CD4-positive, CD25-positive, alpha-beta regulatory T cell (primary cell): ENCODE results near the gene GPX1. TPM values are rescaled to one million over a fixed set of nuclear protein-coding genes. Genes with fewer than 3 reads are reported as not detected.
A peak's percentile ranks its signal among the peaks of the same experiment; 100 is the strongest.
"Not testable (repeated sequence)": the region's sequence is repeated elsewhere in the genome, so short reads cannot be mapped to it uniquely, and the experiment has no call there.

Experiments used
- ATAC-seq, 2 donors: fragments of 150-1000 bp; cut with Tn5 transposase; one replicate each; pipeline ENCODE4 v1.10.0; 2021; ENCODE audit warnings: low read depth in 2 of 2, moderate number of reproducible peaks in 2 of 2, moderate library complexity in 1 of 2
- DNase-seq, 3 donors: peaks; one replicate each; pipeline versions ENCODE4 v3.0.0 to v3.0.0-alpha.2; 2012 to 2022; ENCODE audit warnings: mixed read lengths in 1 of 3
- H3K27ac ChIP-seq: one replicate; pipeline ENCODE4 v1.7.0; 2013; ENCODE audit warnings: mild to moderate bottlenecking, low read length; ENCODE audit not compliant: insufficient read depth, poor library complexity, severe bottlenecking
- H3K27me3 ChIP-seq: one replicate; pipeline ENCODE4 v1.7.0; 2013; ENCODE audit warnings: low read length; ENCODE audit not compliant: control insufficient read depth, insufficient read depth
- H3K36me3 ChIP-seq: one replicate; pipeline ENCODE4 v1.7.0; 2013; ENCODE audit warnings: mild to moderate bottlenecking, low read length, moderate library complexity; ENCODE audit not compliant: control insufficient read depth, insufficient read depth
- H3K4me1 ChIP-seq: 2 replicates; pipeline ENCODE4 v1.7.0; 2013; ENCODE audit warnings: mild to moderate bottlenecking, low read length; ENCODE audit not compliant: insufficient read depth, control insufficient read depth, poor library complexity, severe bottlenecking
- H3K4me3 ChIP-seq: one replicate; pipeline ENCODE4 v1.7.0; 2013; ENCODE audit warnings: low read depth, mild to moderate bottlenecking, low read length, moderate library complexity
- H3K9me3 ChIP-seq, 2 experiments: 1 replicate in 1 of 2; 2 replicates in 1 of 2; pipeline ENCODE4 v1.7.0; 2013; ENCODE audit warnings: low read length in 2 of 2, mild to moderate bottlenecking in 1 of 2, moderate library complexity in 1 of 2; ENCODE audit not compliant: control insufficient read depth in 2 of 2
- H3K27ac Mint-ChIP-seq, 3 donors: one replicate each; pipeline ENCODE4 v1.8.0; 2020 to 2022; ENCODE audit warnings: mild to moderate bottlenecking in 3 of 3, mixed read lengths in 3 of 3, moderate library complexity in 2 of 3
- H3K27me3 Mint-ChIP-seq: one replicate; pipeline ENCODE4 v1.8.0; 2022; ENCODE audit warnings: mild to moderate bottlenecking, mixed read lengths
- H3K36me3 Mint-ChIP-seq: one replicate; pipeline ENCODE4 v1.8.0; 2020; ENCODE audit warnings: mixed read lengths
- H3K4me1 Mint-ChIP-seq, 4 donors: one replicate each; pipeline ENCODE4 v1.8.0; 2020 to 2022; ENCODE audit warnings: mixed read lengths in 4 of 4, mild to moderate bottlenecking in 1 of 4
- H3K4me3 Mint-ChIP-seq, 4 donors: one replicate each; pipeline ENCODE4 v1.8.0; 2020 to 2022; ENCODE audit warnings: mild to moderate bottlenecking in 4 of 4, mixed read lengths in 4 of 4, moderate library complexity in 3 of 4
- H3K9me3 Mint-ChIP-seq, 7 donors: one replicate each; pipeline ENCODE4 v1.8.0; 2020 to 2022; ENCODE audit warnings: mixed read lengths in 7 of 7, mild to moderate bottlenecking in 3 of 7, moderate library complexity in 2 of 7
- polyA plus RNA-seq, 4 donors: library from polyadenylated mRNA; unstranded; fragments of 300-500 nt; fragmentation: Illumina TruSeq; gene quantifications; one replicate each; pipeline ENCODE4 v1.2.3, GENCODE V29; 2021
- total RNA-seq: library from RNA; stranded (reverse); gene quantifications from one replicate; pipeline ENCODE4 v1.2.3, GENCODE V29; 2022

Gene GPX1
- total RNA-seq (74.1 TPM), polyA plus RNA-seq (100 to 1,000 TPM; 238 to 304 (median 244) TPM)

DNA sequence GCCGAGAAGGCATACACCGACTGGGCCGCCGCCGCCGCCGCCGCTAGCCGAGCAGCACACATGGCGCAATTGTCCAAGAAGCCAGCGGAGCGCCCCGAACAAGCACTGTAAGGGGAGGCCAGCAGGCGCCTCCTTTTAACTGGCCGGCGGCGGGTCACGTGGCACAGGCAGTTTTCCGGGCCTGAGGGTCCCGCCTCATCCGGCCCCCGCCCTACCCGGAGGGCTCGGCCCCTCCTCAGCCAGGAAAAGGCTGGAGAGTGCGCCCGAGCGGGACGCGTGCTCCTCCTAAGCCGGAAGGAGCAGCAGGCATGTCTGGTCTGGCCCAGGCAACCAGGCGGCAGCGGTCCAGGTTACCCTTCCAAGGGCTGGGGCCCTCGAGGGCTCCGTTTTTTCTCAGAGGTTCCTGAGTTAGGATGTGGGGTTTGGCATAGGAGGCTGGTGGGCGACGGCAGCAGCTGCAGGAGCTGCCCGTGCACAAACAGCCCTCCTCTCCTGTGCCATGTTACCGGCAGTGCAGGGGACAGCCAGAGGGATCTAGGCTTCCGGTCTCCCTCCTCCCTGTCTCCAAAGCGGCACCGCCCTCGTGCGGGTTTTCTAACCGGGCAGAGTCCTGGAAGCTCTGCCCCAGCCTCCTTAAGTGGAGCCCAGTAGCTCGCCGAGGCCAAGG lies at the start of gene GPX1:
TSS of gene GPX1 (minus strand) at position 137 of the 667 bp plus-strand sequence. CDS start at position 62, 75 bp downstream.
- H3K9me3 Mint-ChIP-seq, result no peaks in the 10 kb centered on the region
- H3K27ac ChIP-seq, result peak within 1 kb of the TSS; percentile 83
- H3K4me1 Mint-ChIP-seq, result peaks cover 0 to 30% (median 20%) of the 10 kb centered on the region in 4 donors
- H3K4me1 ChIP-seq, result peaks cover 26% of the 10 kb centered on the region
- peaks cover 17% of the 10 kb centered on the region for H3K36me3 Mint-ChIP-seq
- peak; percentile 60 to 88 (median 76) for DNase-seq
- peaks cover 30% of the 10 kb centered on the region for H3K36me3 ChIP-seq
- peak within 1 kb of the TSS; percentile 89 to 97 (median 95) for H3K4me3 Mint-ChIP-seq
- H3K27me3 ChIP-seq, result no peaks in the 10 kb centered on the region
- no peaks in the 10 kb centered on the region for H3K27me3 Mint-ChIP-seq
- ATAC-seq, result peak; percentile 80 to 81
- peak within 1 kb of the TSS; percentile 93 to 97 (median 95) for H3K27ac Mint-ChIP-seq
- H3K4me3 ChIP-seq, result peak within 1 kb of the TSS; percentile 82
- no peaks in the 10 kb centered on the region for H3K9me3 ChIP-seq

DNA sequence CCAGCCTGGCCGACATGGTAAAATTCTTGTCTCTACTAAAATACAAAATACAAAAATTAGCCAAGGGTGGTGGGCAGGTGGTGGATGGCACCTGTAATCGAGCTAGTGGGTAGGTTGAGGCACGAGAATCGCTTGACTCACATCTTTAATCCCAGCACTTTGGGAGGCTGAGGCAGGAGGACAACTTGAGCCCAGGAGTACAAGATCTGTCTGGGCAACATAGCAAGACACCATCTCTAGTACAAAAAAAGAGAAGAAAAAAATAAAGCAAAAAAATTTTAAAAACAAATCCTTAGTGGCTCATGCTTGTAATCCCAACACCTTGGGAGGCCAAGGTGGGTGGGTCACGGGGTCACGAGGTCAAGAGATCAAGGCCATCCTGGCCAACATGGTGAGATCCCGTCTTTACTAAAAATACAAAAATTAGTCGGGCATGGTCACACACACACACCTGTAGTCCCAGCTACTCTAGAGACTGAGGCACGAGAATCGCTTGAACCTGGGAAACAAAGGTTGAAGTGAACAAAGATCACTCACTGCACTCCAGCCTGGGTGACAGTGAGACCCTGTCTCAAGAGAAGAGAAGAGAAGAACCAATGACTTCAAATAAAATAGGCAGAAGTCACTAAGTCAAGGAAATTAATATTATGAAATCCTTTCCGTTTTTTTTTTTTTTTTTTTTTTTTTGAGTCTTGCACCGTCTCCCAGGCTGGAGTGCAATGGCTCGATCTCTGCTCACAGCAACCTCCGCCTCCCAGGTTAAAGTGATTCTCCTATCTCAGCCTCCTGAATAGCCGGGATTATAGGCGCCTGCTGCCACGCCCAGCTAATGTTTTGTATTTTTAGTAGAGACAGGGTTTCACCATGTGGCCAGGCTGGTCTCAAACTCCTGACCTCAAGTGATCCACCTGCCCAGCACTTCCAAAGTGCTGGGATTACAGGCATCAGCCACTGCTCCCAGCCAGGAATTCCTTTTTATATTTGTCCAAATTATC lies 48.7 kb upstream of the GPX1 start:
- peak overlapping the region; percentile 77 to 89 (median 82) for H3K27ac Mint-ChIP-seq
- no peak for ATAC-seq
- Histone ChIP-seq H3K4me1 (peaks cover 55% of the 10 kb centered on the region), H3K36me3 (peaks cover 9% of the 10 kb centered on the region), H3K4me3 (peak overlapping the region; percentile 35), H3K27me3 (no peaks in the 10 kb centered on the region), H3K9me3 (no peaks in the 10 kb centered on the region), H3K27ac (peak overlapping the region; percentile 57)
- peaks cover 11% of the 10 kb centered on the region for H3K36me3 Mint-ChIP-seq
- DNase-seq, result no peak
- no peaks in the 10 kb centered on the region for H3K9me3 Mint-ChIP-seq
- H3K4me1 Mint-ChIP-seq, result peaks cover 34 to 66% (median 43%) of the 10 kb centered on the region in 4 donors
- H3K27me3 Mint-ChIP-seq, result no peaks in the 10 kb centered on the region
- H3K4me3 Mint-ChIP-seq, result peak overlapping the region; percentile 52 to 65 (median 64)

GRCh38 chr3:49405570-49405969 lies 47.4 kb upstream of the GPX1 start:
- Histone ChIP-seq H3K4me1 (peaks cover 58% of the 10 kb centered on the region), H3K4me3 (peak overlapping the region; percentile 26), H3K36me3 (peaks cover 19% of the 10 kb centered on the region)
- H3K27ac ChIP-seq, ATAC-seq, H3K27me3 ChIP-seq, H3K9me3 ChIP-seq, H3K27me3 Mint-ChIP-seq, DNase-seq, H3K9me3 Mint-ChIP-seq: not testable (repeated sequence)
- Mint-ChIP-seq H3K4me3 (peak overlapping the region in 3 of 4 donors; percentile 40 to 73 (median 52)), H3K36me3 (peaks cover 11% of the 10 kb centered on the region), H3K4me1 (peaks cover 37 to 70% (median 51%) of the 10 kb centered on the region in 4 donors), H3K27ac (peak overlapping the region in 2 of 3 donors; percentile 77 to 82)

- Histone ChIP-seq H3K27ac (no peak overlapping the region), H3K4me3 (no peak overlapping the region)
- peaks cover 11% of the 10 kb centered on the region for H3K36me3 Mint-ChIP-seq
These were observed 45.7 kb upstream of the GPX1 start for GRCh38 chr3:49403891-49404290.

GRCh38 chr3:49401766-49402165 lies 43.6 kb upstream of the GPX1 start:
- peak overlapping the region in 1 of 4 donors; percentile 21 for H3K4me3 Mint-ChIP-seq
- H3K9me3 ChIP-seq, result no peaks in the 10 kb centered on the region
- H3K27me3 ChIP-seq, result no peaks in the 10 kb centered on the region
- H3K27ac ChIP-seq, result no peak overlapping the region
- peak overlapping the region in 1 of 3 donors; percentile 62 for H3K27ac Mint-ChIP-seq
- H3K4me3 ChIP-seq, result peak overlapping the region; percentile 10
- peaks cover 11% of the 10 kb centered on the region for H3K36me3 Mint-ChIP-seq
- peaks cover 26 to 72% (median 47%) of the 10 kb centered on the region in 4 donors for H3K4me1 Mint-ChIP-seq
- peaks cover 0 to 3% (median 0%) of the 10 kb centered on the region in 7 donors for H3K9me3 Mint-ChIP-seq
- peaks cover 40% of the 10 kb centered on the region for H3K4me1 ChIP-seq
- H3K36me3 ChIP-seq, result peaks cover 30% of the 10 kb centered on the region
- H3K27me3 Mint-ChIP-seq, result no peaks in the 10 kb centered on the region
- no peak for ATAC-seq
- no peak for DNase-seq

More at GRCh38 chr3:49403891-49404290, 45.7 kb upstream of the GPX1 start:
- no peak for ATAC-seq
- H3K36me3 ChIP-seq, result peaks cover 22% of the 10 kb centered on the region
- no peaks in the 10 kb centered on the region for H3K27me3 ChIP-seq
- H3K4me3 Mint-ChIP-seq, result peak overlapping the region in 1 of 4 donors; percentile 35
- peaks cover 0 to 3% (median 0%) of the 10 kb centered on the region in 7 donors for H3K9me3 Mint-ChIP-seq
- no peaks in the 10 kb centered on the region for H3K9me3 ChIP-seq
- peaks cover 29 to 72% (median 52%) of the 10 kb centered on the region in 4 donors for H3K4me1 Mint-ChIP-seq
- H3K27me3 Mint-ChIP-seq, result no peaks in the 10 kb centered on the region
- H3K4me1 ChIP-seq, result peaks cover 53% of the 10 kb centered on the region
- DNase-seq, result no peak
- peak overlapping the region in 1 of 3 donors; percentile 93 for H3K27ac Mint-ChIP-seq

DNA sequence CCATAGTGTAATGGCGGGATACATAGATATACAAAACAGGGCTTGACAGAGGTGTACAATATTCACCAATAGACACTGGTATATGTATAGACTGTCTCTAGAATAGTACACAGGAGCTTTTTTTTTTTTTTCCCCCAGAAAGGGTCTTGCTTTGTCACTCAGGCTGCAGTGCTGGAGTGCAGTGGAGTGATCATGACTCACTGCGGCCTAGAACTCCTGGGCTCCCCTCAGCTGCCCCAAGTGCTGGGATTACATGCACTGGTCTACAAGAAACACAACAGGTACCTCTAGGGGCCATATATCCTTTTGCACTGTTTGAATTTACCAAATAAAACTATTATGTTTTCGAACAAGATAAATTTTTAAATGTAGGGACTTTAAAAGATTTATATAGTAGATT lies 41.3 kb upstream of the GPX1 start:
- Mint-ChIP-seq H3K9me3 (peaks cover 0 to 3% (median 0%) of the 10 kb centered on the region in 7 donors), H3K27me3 (no peaks in the 10 kb centered on the region), H3K4me1 (peaks cover 25 to 78% (median 51%) of the 10 kb centered on the region in 4 donors), H3K27ac (peak overlapping the region; percentile 9 to 75 (median 64)), H3K36me3 (peaks cover 12% of the 10 kb centered on the region), H3K4me3 (peak overlapping the region; percentile 8 to 54 (median 33))
- no peak for DNase-seq
- H3K27ac ChIP-seq, result no peak overlapping the region
- H3K4me1 ChIP-seq, result peaks cover 32% of the 10 kb centered on the region
- H3K9me3 ChIP-seq, result no peaks in the 10 kb centered on the region
- ATAC-seq, result no peak
- no peak overlapping the region for H3K4me3 ChIP-seq
- peaks cover 35% of the 10 kb centered on the region for H3K36me3 ChIP-seq
- H3K27me3 ChIP-seq, result no peaks in the 10 kb centered on the region

DNA sequence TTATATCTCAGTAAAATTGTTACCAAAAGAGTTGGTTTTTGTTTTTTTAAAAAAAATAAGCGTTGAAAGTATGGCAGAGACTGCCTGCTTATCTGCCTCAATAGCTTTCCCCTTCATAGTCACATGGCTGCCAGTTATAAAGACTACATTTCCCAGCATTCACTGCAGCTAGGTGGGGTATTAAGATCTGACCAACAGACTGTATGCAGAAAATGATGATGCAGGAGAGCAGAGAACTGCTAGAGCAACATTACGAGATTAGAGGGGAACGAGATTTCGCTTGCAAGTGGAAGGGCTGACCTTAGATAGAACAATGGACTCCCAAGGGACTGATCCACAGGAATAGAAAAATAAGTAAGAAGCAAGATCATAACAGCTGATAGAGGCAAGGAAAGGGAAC lies 39.3 kb upstream of the GPX1 start:
- Mint-ChIP-seq H3K27me3 (no peaks in the 10 kb centered on the region), H3K36me3 (peaks cover 14% of the 10 kb centered on the region), H3K4me1 (peaks cover 25 to 87% (median 58%) of the 10 kb centered on the region in 4 donors), H3K9me3 (peaks cover 0 to 3% (median 0%) of the 10 kb centered on the region in 7 donors), H3K4me3 (peak overlapping the region; percentile 14 to 45 (median 22)), H3K27ac (peak overlapping the region in 1 of 3 donors; percentile 10)
- Histone ChIP-seq H3K27ac (no peak overlapping the region), H3K4me3 (peak overlapping the region; percentile 11), H3K36me3 (peaks cover 31% of the 10 kb centered on the region), H3K9me3 (no peaks in the 10 kb centered on the region), H3K4me1 (peaks cover 32% of the 10 kb centered on the region), H3K27me3 (no peaks in the 10 kb centered on the region)
- DNase-seq (peak in 1 of 3 donors; percentile 37), ATAC-seq (no peak)
